Adipocyte (in vitro differentiated cells): ENCODE data around the gene MYO1D.

Experiments used
- DNase-seq: peaks from one replicate; pipeline ENCODE4 v3.0.0-alpha.2; 2015; ENCODE audit warnings: low read depth
- H3K27me3 ChIP-seq: replicated peaks from 2 replicates; pipeline ENCODE4 v1.7.0; 2013; ENCODE audit warnings: mild to moderate bottlenecking, low read length, moderate library complexity; ENCODE audit not compliant: control insufficient read depth, insufficient read depth
- H3K36me3 ChIP-seq: 2 replicates; pipeline ENCODE4 v1.7.0; 2013; ENCODE audit warnings: low read length, mild to moderate bottlenecking, moderate library complexity; ENCODE audit not compliant: control insufficient read depth, insufficient read depth, severe bottlenecking
- H3K4me1 ChIP-seq: 2 replicates; pipeline ENCODE4 v1.7.0; 2013; ENCODE audit warnings: mild to moderate bottlenecking, low read length, moderate library complexity; ENCODE audit not compliant: control insufficient read depth, insufficient read depth
- H3K4me3 ChIP-seq: 2 replicates; pipeline ENCODE4 v1.7.0; 2013; ENCODE audit warnings: mild to moderate bottlenecking, low read length, moderate library complexity
- H3K9ac ChIP-seq: 2 replicates; pipeline ENCODE4 v1.7.0; 2013; ENCODE audit warnings: mild to moderate bottlenecking, low read length, moderate library complexity
- H3K9me3 ChIP-seq: 2 replicates; pipeline ENCODE4 v1.7.0; 2013; ENCODE audit warnings: mild to moderate bottlenecking, low read length, moderate library complexity; ENCODE audit not compliant: control insufficient read depth

The MYO1D gene

GRCh38 chr17:32513579-32513978 lies 363.3 kb downstream of the MYO1D start:
- Histone ChIP-seq H3K36me3 (no peaks in the 10 kb centered on the region), H3K4me3 (no peak overlapping the region), H3K9me3 (no peaks in the 10 kb centered on the region), H3K27me3 (no peaks in the 10 kb centered on the region), H3K9ac (no peak overlapping the region), H3K4me1 (peaks cover 5% of the 10 kb centered on the region)
- DNase-seq: no peak

DNA sequence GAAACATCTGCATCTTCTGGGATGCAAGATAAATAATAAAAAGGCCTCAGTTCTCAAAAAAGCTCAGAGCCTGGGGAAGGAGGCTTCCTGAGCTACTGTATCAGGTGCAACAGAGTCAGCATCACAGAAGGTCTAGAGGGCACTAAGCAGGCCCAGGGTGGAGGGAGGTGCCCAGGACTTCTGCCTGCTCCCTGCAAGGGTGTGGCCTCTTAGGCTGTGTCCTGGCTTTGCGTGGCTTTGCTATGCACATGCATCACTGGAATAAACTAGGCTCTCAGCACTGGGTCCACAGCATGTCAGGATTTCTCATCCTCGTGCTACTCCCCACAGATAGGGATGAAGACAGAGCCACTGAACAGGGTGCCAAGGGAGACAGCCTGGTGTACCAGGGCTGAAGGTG lies 364.6 kb downstream of the MYO1D start:
- peaks cover 5% of the 10 kb centered on the region for H3K4me1 ChIP-seq
- H3K9me3 ChIP-seq: no peaks in the 10 kb centered on the region
- no peaks in the 10 kb centered on the region for H3K36me3 ChIP-seq
- no peak overlapping the region for H3K4me3 ChIP-seq
- no peak overlapping the region for H3K9ac ChIP-seq
- no peak for DNase-seq
- no peaks in the 10 kb centered on the region for H3K27me3 ChIP-seq

DNA sequence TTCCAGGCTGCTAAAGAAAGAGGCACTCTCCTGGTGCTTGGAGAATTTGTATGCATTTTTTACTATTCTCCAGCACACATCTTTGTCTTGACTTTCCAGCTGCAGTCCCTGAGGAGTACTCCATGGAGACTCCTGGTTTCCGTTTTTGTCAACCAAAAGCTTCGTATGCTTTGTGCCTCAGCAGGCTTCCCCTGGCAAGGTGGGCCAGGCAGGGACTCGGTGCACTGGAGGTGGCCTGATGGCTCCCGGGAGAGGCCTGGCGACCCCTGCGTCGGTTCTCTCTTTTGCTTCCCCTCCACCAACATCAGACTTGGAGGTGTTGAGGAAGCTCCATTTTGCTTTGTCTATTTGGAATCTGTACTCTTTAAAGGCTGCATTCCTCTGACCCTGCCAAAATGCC lies 366.5 kb downstream of the MYO1D start:
- H3K36me3 ChIP-seq: no peaks in the 10 kb centered on the region
- H3K9me3 ChIP-seq: no peaks in the 10 kb centered on the region
- DNase-seq: no peak
- H3K27me3 ChIP-seq: no peaks in the 10 kb centered on the region
- no peak overlapping the region for H3K4me3 ChIP-seq
- H3K9ac ChIP-seq: no peak overlapping the region
- H3K4me1 ChIP-seq: peaks cover under 1% of the 10 kb centered on the region

DNA sequence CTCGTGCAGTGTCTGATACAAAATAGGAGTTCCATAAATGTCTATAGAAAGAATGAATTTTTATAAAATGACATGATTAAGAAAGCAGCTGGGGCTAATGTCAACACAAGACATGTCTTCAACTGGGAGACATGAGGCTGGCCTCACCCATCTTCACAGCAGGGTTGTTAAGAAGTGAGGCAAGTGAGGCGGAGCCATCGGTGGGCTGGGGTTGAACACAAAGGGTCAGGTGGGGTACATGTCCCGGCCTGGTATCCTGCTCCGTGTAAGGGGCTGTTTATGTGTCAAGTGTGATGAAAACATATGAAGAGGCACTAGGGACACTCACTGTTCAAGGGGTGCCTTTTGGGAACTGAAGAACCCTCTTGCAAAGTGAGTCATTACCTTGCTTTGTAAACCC lies 368.0 kb downstream of the MYO1D start:
- no peaks in the 10 kb centered on the region for H3K27me3 ChIP-seq
- H3K9me3 ChIP-seq: no peaks in the 10 kb centered on the region
- no peak for DNase-seq
- H3K9ac ChIP-seq: no peak overlapping the region
- no peak overlapping the region for H3K4me3 ChIP-seq
- no peaks in the 10 kb centered on the region for H3K4me1 ChIP-seq
- no peaks in the 10 kb centered on the region for H3K36me3 ChIP-seq

GRCh38 chr17:32504166-32504990 lies 372.5 kb downstream of the MYO1D start:
- no peak for DNase-seq

DNA sequence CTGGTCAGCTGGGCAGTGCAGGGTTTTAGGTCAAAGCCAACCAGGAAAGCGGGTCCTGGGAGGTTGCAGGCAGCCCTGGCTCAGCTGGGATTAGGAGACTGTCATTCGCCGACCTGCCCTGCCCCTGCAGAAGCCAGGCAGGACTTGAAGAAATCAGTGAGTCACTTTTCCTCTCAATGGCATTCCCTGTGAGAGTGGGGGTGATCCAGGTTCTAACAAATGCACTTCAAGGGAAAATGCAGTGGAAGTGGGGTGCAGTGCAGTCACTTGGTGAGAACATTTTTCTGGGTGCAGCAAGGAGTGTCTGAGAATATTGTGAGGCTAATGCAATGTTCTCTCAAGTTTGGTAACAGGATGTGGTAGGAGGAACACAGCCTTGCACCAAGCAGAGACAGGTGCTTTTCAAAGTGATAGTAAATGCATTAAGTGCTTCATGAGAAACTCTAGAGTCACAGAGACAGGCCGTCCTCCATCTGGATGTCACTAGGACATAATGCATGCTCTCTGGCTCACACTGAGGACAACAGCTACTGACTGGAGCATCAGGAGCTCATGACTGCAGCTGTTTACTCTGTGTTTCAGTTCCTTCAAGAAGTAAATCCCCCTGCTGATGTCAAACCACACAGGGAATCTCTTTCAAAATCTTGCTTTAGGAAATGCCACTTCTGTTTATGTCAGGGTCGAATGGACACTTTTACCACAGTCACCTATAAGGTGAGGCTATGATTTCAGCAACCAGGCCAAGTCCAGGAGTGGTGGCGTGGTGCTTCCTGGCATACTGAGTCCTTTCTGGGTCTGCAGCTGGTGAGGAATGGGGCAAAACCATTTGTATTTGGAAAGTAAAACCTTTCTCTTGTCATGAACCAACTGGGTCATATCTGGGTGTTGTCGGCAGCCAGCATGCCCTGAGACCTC lies 373.4 kb downstream of the MYO1D start:
- H3K4me1 ChIP-seq: peaks cover 12% of the 10 kb centered on the region
- no peak overlapping the region for H3K4me3 ChIP-seq
- DNase-seq: no peak
- H3K9ac ChIP-seq: no peak overlapping the region
- no peaks in the 10 kb centered on the region for H3K9me3 ChIP-seq
- no peaks in the 10 kb centered on the region for H3K27me3 ChIP-seq
- H3K36me3 ChIP-seq: peaks cover 10% of the 10 kb centered on the region

More at GRCh38 chr17:32504166-32504990, 372.5 kb downstream of the MYO1D start:
- H3K4me1 ChIP-seq: peaks cover 12% of the 10 kb centered on the region
- peaks cover 10% of the 10 kb centered on the region for H3K36me3 ChIP-seq
- H3K27me3 ChIP-seq: no peaks in the 10 kb centered on the region
- H3K4me3 ChIP-seq: no peak overlapping the region
- no peaks in the 10 kb centered on the region for H3K9me3 ChIP-seq
- no peak overlapping the region for H3K9ac ChIP-seq

DNA sequence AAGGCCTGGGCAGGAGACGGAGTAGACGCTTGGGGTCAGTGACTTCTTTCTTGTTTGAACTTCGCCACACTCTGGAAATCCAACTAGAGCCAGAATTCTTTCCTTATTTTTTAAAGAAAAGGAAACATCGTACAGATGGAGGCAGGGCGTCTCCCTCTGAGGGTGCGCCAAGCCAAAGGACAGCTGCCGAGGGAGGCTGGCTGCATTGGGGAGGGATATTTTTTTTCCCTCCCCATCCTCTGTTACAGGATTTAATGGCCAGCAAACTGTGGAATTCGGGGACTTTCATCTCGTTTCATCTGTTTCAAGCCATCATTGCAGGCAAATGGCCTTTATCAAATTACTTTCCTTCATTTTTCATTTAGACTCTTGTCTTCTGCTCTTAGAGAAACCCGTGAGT lies 374.2 kb downstream of the MYO1D start:
- no peak overlapping the region for H3K4me3 ChIP-seq

GRCh38 chr17:32502013-32502412 lies 374.9 kb downstream of the MYO1D start:
- no peak overlapping the region for H3K4me3 ChIP-seq
- no peak for DNase-seq
- H3K27me3 ChIP-seq: no peaks in the 10 kb centered on the region
- peaks cover 10% of the 10 kb centered on the region for H3K36me3 ChIP-seq
- H3K9ac ChIP-seq: no peak overlapping the region
- H3K9me3 ChIP-seq: no peaks in the 10 kb centered on the region
- H3K4me1 ChIP-seq: peaks cover 12% of the 10 kb centered on the region

More for the DNA sequence above, 374.2 kb downstream of the MYO1D start:
- Histone ChIP-seq H3K9ac (no peak overlapping the region), H3K4me1 (peaks cover 12% of the 10 kb centered on the region), H3K36me3 (peaks cover 10% of the 10 kb centered on the region), H3K27me3 (no peaks in the 10 kb centered on the region), H3K9me3 (no peaks in the 10 kb centered on the region)
- DNase-seq: no peak

GRCh38 chr17:32498391-32498790 lies 378.5 kb downstream of the MYO1D start:
- Histone ChIP-seq H3K9ac (no peak overlapping the region), H3K27me3 (no peaks in the 10 kb centered on the region), H3K9me3 (no peaks in the 10 kb centered on the region), H3K4me1 (peaks cover 12% of the 10 kb centered on the region), H3K4me3 (no peak overlapping the region), H3K36me3 (peaks cover 10% of the 10 kb centered on the region)
- no peak for DNase-seq

DNA sequence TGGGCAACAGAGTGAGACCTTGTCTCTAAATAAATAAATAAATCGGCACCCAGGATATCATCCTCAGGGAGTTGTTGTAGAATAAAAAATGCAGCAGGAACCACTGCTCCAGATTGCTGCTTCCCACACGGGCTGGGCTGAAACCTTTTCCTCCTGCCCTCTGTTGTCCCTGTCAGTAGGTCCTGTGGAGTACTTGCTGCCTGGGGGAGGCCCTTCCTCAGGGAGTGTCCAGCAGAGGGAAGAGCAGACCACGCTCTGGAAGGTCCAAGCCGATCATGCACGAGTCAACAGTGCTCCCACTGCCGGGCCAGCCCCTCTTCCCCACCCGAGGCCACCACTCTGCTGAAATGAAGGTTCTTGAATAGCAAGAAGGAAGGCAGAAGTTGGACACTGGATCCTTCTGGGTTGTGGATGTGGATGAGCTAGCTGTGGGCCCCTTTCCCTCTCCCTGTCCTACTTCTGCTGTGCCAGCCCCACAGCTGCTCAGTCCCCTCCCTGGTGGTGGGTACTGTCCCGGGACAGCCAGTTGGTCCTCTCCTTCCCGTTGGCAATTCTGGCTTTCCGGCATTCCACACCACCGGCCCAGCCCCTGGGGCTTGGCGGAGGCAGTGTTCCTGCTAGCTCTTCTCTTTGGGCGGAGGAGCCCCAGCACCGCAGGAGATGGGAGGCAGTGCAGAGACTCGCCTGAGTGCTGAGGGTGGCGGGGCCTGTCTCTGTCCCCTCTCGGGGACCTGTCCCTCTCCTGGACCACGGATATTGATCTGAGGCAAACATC lies 379.3 kb downstream of the MYO1D start:
- H3K36me3 ChIP-seq: peaks cover 10% of the 10 kb centered on the region
- no peaks in the 10 kb centered on the region for H3K9me3 ChIP-seq
- H3K4me1 ChIP-seq: peaks cover 4% of the 10 kb centered on the region
- no peaks in the 10 kb centered on the region for H3K27me3 ChIP-seq
- H3K9ac ChIP-seq: no peak overlapping the region
- DNase-seq: no peak
- H3K4me3 ChIP-seq: no peak overlapping the region
